ENCODE results near the gene EFCAB6.

DNA sequence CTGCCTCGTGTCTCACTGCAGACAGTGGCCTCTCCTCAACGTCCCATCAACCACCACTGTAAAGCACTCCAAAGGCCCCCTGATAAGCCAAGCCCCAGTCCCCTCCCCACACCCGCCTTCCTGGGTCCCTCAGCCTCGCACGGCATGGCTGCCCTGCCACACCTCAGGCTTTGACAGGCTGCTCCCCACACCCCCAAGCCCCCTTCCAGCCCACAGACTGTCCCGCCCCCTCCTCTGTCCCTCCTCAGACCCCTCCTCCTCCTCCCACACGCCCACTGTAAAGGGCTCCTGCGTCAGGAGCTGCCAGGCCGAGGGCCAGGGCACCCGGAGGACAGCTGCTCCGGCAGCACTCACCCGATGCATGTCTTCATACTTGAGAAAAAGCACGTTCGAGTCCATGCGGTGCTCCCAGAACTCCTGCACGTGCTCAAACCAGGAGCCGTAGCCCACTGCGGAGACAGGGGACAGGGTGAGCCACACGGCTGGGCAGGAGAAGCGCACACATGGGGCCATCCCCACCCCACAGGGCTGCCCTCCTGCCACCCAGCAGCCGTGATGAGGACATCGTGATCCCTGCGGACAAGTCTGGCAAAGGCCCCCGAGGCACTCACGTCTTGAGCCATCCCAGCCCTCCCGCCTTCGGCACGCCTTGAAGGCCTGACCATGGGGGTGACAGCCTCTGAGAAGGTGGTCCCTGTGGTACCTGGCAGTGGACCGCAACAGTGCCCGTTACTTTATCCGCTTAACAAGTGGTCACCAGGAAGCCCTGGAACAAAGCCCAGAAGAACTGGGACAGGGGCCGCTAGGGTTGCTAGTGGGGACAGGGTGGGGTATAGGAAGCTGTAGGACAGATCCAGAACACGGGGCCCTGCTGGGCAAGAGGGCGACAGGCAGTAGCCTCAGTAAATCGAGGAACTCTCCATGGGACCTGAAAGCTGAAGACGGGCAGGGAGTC is 21.5 kb upstream of the EFCAB6 start:
- TF ChIP-seq, protein P1, sequence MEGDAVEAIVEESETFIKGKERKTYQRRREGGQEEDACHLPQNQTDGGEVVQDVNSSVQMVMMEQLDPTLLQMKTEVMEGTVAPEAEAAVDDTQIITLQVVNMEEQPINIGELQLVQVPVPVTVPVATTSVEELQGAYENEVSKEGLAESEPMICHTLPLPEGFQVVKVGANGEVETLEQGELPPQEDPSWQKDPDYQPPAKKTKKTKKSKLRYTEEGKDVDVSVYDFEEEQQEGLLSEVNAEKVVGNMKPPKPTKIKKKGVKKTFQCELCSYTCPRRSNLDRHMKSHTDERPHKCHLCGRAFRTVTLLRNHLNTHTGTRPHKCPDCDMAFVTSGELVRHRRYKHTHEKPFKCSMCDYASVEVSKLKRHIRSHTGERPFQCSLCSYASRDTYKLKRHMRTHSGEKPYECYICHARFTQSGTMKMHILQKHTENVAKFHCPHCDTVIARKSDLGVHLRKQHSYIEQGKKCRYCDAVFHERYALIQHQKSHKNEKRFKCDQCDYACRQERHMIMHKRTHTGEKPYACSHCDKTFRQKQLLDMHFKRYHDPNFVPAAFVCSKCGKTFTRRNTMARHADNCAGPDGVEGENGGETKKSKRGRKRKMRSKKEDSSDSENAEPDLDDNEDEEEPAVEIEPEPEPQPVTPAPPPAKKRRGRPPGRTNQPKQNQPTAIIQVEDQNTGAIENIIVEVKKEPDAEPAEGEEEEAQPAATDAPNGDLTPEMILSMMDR (IDR thresholded peaks at IDR 0.05; ENCODE audit: extremely low read depth in 1 of 2, insufficient read depth in 1 of 2, low read depth in 1 of 2, low read length in 2 of 2) = no peak
- TF ChIP-seq POLR2A (IDR thresholded peaks at IDR 0.05; ENCODE audit: low read depth, low read length) = no peak
- no peak for TF ChIP-seq POLR2AphosphoS5 (IDR thresholded peaks at IDR 0.05; ENCODE audit: insufficient read depth, low read depth, low read length)
- no peak for TF ChIP-seq FOS (IDR thresholded peaks at IDR 0.05; ENCODE audit: borderline replicate concordance, insufficient read depth, low read length)
- no peak for TF ChIP-seq MYC (IDR thresholded peaks at IDR 0.05; ENCODE audit: low read depth, low read length)
- TF ChIP-seq EZH2 (IDR thresholded peaks at IDR 0.05; ENCODE audit: borderline replicate concordance, low read depth, low read length, severe bottlenecking) = no peak
- no peak for TF ChIP-seq JUN (IDR thresholded peaks at IDR 0.05; ENCODE audit: borderline replicate concordance, insufficient read depth, insufficient read length, low read depth)

Measured in endothelial cell of umbilical vein (primary cell).